HG03521 (cell line): ENCODE measurements around the gene DLGAP1.

Experiments
- ATAC-seq: cut with Tn5 transposase; IDR thresholded peaks from one replicate; pipeline ENCODE4 v1.9.1; 2021; ENCODE audit warnings: mild to moderate bottlenecking, moderate library complexity; ENCODE audit not compliant: unreplicated experiment

The DLGAP1 gene

GRCh38 chr18:3466045-3466444 lies 989.1 kb downstream of the DLGAP1 start:
- no peak for ATAC-seq

- no peak for ATAC-seq
Measured at GRCh38 chr18:3463051-3463450, 992.1 kb downstream of the DLGAP1 start.

DNA sequence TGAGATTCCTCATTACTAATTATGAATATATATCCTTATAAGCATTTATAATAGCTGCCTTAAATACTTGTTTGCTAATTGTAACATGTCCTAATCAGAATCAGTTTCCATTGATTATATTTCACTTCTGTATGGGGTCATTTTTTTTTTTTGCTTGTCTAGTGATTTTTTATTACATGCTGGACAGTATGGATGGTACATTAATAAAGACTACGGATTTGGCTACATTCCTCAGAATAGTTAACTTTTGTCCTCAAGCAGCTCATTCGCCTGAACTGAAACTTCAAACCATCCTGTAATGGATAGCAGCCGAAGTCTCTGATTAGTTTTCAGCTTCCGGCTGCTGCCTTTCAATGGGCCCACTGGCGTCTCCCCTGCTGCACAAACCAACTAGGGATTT lies 993.4 kb downstream of the DLGAP1 start:
- ATAC-seq, result no peak

GRCh38 chr18:3460823-3461398 lies 994.2 kb downstream of the DLGAP1 start:
- ATAC-seq, result no peak

- ATAC-seq, result no peak
Measured at GRCh38 chr18:3458952-3459853, 995.9 kb downstream of the DLGAP1 start.

DNA sequence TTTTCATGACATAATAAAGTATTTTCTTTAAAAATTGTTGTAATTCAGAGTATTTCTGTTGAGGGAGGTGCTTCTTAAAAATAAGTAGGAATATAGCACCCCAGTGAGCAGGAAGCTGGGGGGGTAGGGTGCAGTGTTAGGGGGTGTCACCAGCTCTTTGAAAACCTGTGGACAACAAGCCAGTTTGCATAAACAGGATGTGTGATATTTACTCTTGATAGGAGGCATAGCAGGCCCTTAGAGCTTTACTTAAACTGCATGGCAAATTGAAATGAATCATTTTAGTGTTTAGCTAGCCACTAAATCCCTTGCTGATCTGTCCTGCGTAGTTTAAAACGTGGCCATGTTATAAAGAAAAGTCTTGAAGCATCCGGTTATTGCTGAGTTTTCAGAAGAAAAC lies 996.7 kb downstream of the DLGAP1 start:
- ATAC-seq, result no peak

- ATAC-seq, result no peak
Measured at GRCh38 chr18:3457261-3457724, 997.8 kb downstream of the DLGAP1 start.

DNA sequence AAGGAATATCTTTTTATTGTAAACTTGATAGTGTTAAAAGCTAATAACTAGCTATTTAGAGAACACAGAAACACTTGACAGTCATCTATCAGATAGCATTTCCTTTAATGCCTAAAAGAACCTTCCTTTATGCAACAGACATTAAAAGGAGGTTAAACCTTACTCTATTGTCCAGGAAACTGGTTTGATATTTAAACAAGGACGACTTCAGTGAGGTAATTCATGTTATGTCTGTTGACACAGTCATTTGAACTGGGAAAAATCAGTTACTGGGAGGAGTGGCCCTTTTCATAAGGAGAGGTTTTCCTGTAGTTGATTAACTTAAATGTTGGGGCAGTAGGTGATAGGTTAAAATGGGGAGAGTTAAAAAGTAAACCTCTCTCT lies 998.4 kb downstream of the DLGAP1 start:
- ATAC-seq, result no peak

DNA sequence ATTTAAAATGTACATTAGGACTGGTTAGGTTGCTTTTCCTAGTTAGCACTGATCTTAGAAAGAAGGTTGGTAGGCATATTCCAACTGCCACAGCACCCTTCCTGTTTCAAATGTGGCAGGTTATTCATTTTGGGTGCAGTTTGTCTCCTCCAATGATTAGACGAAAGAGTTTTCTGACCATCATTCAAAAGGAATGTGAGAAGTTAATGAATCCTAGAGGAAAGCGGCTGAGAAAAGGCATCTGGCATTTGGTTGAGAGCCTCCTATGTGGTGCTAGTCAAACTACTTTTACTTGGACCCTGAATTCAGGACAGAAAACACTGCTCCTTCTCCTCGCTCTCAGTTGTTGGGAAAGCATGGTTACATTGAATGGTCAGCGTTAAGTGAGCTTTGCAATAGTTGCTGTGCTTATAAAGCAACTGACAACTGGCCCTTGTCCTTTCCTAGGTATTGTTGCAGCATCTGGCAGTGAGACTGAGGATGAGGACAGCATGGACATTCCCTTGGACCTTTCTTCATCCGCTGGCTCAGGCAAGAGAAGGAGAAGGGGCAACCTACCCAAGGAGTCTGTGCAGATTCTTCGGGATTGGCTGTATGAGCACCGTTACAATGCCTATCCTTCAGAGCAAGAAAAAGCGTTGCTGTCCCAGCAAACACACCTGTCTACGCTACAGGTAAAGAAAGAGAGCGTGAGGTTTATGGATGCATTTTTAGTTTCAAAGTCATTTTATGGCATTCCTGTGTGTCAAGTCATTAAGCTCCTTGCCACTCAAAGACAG lies 999.0 kb downstream of the DLGAP1 start:
- no peak for ATAC-seq

GRCh38 chr18:3455090-3455635 lies 999.9 kb downstream of the DLGAP1 start:
- no peak for ATAC-seq

GRCh38 chr18:3454365-3455089 lies 1000.6 kb downstream of the DLGAP1 start:
- no peak for ATAC-seq

DNA sequence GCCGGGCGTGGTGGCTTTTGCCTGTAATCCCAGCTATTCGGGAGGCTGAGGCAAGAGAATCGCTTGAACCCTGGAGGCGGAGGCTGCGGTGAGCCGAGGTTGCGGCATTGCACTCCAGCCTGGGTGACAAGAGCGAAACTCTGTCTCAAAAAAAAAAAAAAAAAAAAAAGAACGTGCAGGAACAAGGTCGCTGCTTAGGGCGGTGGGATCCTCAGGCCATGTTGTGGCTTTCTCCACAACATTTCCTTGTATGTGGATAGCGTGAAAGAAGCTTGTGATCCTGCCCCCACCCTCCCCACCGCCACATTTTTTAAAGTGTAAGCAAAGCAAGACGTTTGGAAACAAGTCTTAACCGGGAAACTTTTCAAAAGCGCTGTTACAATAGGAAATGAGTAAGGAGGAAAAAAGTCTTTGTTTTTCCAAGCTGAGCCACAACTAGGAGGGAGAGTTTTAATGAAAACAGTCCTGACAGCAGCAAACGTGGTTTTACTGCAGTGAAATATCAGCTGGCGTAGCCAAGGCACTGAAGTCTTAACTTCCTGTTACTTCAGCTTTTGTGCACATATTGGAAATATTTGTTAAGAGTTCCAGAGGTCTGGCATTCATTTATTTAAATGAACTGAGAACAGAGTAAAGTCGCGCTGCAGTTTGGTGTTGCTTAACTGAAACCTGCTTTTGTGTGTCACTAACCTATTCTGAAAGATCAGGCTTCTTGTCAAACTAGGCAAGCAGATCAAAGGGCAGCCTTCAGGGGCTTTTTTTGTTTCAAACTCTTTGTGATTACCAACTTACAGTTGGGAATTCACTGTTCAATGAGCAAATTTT lies 1001.4 kb downstream of the DLGAP1 start:
- ATAC-seq, result no peak

GRCh38 chr18:3452750-3453539 lies 1002.2 kb downstream of the DLGAP1 start:
- no peak for ATAC-seq

DNA sequence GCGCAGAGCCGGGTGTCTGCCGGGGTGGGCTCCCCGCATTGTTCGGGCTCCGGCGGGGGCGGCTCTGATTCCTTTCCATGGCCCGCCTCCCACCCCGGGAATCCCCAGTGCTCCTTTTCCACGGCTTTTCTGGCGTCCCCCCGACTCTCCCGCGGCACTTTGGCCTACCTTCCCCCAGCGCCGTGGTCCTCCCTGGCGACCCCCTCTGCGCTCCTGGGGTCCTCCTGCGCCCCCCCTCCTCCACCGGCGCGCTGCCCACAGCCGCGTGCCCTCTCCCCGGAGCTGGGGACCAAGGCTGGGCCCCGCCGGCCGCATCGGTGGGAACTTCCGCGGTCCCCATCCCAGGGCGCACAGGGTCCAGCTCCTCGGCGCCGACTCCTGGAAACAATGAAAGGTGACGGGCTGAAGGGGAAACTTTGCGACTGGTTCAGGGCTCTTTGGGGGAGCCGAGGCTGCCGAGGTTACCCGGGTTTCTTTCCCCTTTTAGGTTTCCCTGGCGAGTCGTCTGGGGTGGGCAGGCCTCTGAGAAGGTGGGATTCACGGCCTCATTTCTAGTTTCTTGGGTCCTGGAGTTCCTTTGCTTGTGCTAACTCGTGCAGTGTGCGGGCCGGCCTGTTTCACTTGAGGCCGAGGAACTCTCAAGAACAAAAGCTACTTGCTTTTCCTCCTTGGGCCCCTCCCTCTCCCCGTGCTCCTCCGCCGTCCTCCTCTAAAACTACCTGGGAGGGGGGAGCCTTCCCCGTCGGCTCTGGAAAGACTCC lies 1002.9 kb downstream of the DLGAP1 start:
- no peak for ATAC-seq

GRCh38 chr18:3451183-3451988 lies 1003.7 kb downstream of the DLGAP1 start:
- no peak for ATAC-seq

DNA sequence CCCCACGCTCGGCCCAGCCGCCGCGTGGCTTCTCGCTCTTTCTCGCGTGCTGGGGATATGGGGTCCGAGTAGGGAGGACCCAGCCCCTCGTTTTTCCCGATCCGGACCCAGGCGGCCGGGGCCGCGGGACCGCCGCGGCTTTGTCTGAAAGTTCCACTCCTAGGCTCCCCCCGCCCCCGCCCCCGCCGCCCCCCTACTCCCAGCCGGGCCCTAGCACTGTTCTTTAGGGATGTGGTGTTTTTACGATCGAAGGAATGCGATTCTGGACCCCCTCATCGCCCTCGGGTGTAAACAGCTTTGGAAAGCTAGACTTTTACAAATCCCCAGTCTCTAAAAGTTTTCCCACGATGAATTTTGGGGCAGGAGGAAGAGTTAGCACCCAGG lies 1004.3 kb downstream of the DLGAP1 start:
- ATAC-seq, result no peak

GRCh38 chr18:3450012-3450798 lies 1004.9 kb downstream of the DLGAP1 start, which contains the start of gene TGIF1:
TGIF1 (plus strand) TSS chr18:3450172; CDS start chr18:3450490, 318 bp downstream.
- no peak for ATAC-seq
